ENCODE results near the gene CDH2. TPM values are rescaled to one million over a fixed set of nuclear protein-coding genes. Genes with fewer than 3 reads are reported as not detected.

CDH2 gene
- total RNA-seq, 1 experiment from 2014 or later, result 36.2 TPM

GRCh38 chr18:28034567-28034966 lies 142.4 kb downstream of the CDH2 start:
- no peaks in the 10 kb centered on the region for H3K9me3 Mint-ChIP-seq
- H3K4me1 Mint-ChIP-seq, result peaks cover 37 to 42% of the 10 kb centered on the region in 2 experiments
- H2AK5ac ChIP-seq (ENCODE audit: insufficient read length, low read length), result no peak overlapping the region
- H2BK20ac ChIP-seq (ENCODE audit: low read depth, low read length, poor library complexity, severe bottlenecking), result no peak overlapping the region
- no peaks in the 10 kb centered on the region; the same call in 1 of the 2 replicates for H3K79me2 ChIP-seq (ENCODE audit: insufficient read depth, low read length)
- H2BK5ac ChIP-seq (ENCODE audit: insufficient read length, low read length), result no peak overlapping the region
- no peak for TF ChIP-seq CTCF (conservative IDR thresholded peaks at IDR 0.05)
- H3K23ac ChIP-seq (ENCODE audit: insufficient read length, low read depth, low read length), result no peak overlapping the region
- H3K4me1 ChIP-seq (ENCODE audit: insufficient read depth, low read length), result peaks cover 4% of the 10 kb centered on the region; the same call in 1 of the 2 replicates
- H3K18ac ChIP-seq (ENCODE audit: insufficient read length, low read depth, low read length), result no peak overlapping the region
- no peak overlapping the region for H3K27ac ChIP-seq (ENCODE audit: insufficient read length, low read depth, low read length)
- no peak overlapping the region for H3K14ac ChIP-seq (ENCODE audit: insufficient read depth, low read length)
- no peak overlapping the region for H3K4me3 Mint-ChIP-seq
- H4K8ac ChIP-seq (replicated peaks; ENCODE audit: insufficient read length, low read depth, low read length), result no peak overlapping the region
- no peaks in the 10 kb centered on the region for H4K20me1 ChIP-seq (ENCODE audit: control insufficient read depth, insufficient read depth, insufficient read length)
- no peak overlapping the region for H3K27ac Mint-ChIP-seq
- no peak overlapping the region for H3K4me2 ChIP-seq (ENCODE audit: insufficient read depth, insufficient read length, low read length)
- no peaks in the 10 kb centered on the region for H3K23me2 ChIP-seq (ENCODE audit: insufficient read length, low read depth, low read length, poor library complexity, severe bottlenecking)
- H2BK15ac ChIP-seq (ENCODE audit: low read depth, low read length), result no peak overlapping the region
- H4K5ac ChIP-seq (ENCODE audit: insufficient read length, low read depth, low read length), result no peak overlapping the region
- no peak overlapping the region for H3K56ac ChIP-seq (ENCODE audit: insufficient read length, low read depth, low read length)
- H2BK12ac ChIP-seq (ENCODE audit: insufficient read length, low read depth, low read length), result no peak overlapping the region
- no peak overlapping the region for H3K4ac ChIP-seq (ENCODE audit: low read depth, low read length)
- H3K36me3 Mint-ChIP-seq (ENCODE audit: insufficient read depth in 1 of 3, low read depth in 3 of 3), result no peaks in the 10 kb centered on the region
- no peaks in the 10 kb centered on the region for H3K27me3 Mint-ChIP-seq (ENCODE audit: low read depth)
- no peak overlapping the region for H4K91ac ChIP-seq (ENCODE audit: insufficient read length, low read depth, low read length)
- H3K27me3 ChIP-seq (ENCODE audit: insufficient read depth, low read length), result no peaks in the 10 kb centered on the region
- no CpG with 5 or more reads among the region's 5 CpGs for WGBS (ENCODE audit: extremely low coverage, insufficient read length, low lambda C conversion rate)
- no peak for DNase-seq
- H3K9ac ChIP-seq (ENCODE audit: extremely low read depth, insufficient read length, low read length), result no peak overlapping the region
- H3K9me3 ChIP-seq (ENCODE audit: control insufficient read depth, low read depth, low read length), result no peaks in the 10 kb centered on the region
- H3K79me1 ChIP-seq (ENCODE audit: insufficient read depth, low read depth, low read length, poor library complexity, severe bottlenecking), result no peaks in the 10 kb centered on the region
- no peak overlapping the region for H2BK120ac ChIP-seq (ENCODE audit: low read depth, low read length, poor library complexity, severe bottlenecking)
- no peak overlapping the region for H2AFZ ChIP-seq (ENCODE audit: low read length)
- H3T11ph ChIP-seq (ENCODE audit: low read length), result no peak overlapping the region
